Common myeloid progenitor, CD34-positive (primary cell): ENCODE results near the gene MRGPRF.

ENCODE experiments used
- CTCF ChIA-PET: fragments of 350-600 bp; sonication (Branson Sonifier 250); formaldehyde crosslinking; loops from one replicate; lab custom pipeline; 2021; ENCODE audit warnings: antibody characterized with exemption; lab: Charles Lee
- POLR2A ChIA-PET: fragments of 350-600 bp; sonication (Branson Sonifier 250); formaldehyde crosslinking; loops from one replicate; lab custom pipeline; 2021; ENCODE audit warnings: antibody characterized with exemption; lab: Charles Lee
- DNase-seq, 3 donors: peaks; one replicate each; pipeline versions ENCODE4 v3.0.0 to v3.0.0-alpha.2; 2013
- H3K27ac ChIP-seq, 2 experiments: 1 replicate in 1 of 2; 2 replicates in 1 of 2; pipeline ENCODE4 v1.7.0; 2013; ENCODE audit warnings: inconsistent platforms in 2 of 2, low read length in 2 of 2, mild to moderate bottlenecking in 2 of 2, low read depth in 1 of 2, moderate library complexity in 1 of 2; ENCODE audit not compliant: severe bottlenecking in 2 of 2, insufficient read depth in 1 of 2, poor library complexity in 1 of 2
- H3K27me3 ChIP-seq, 5 experiments: replicated peaks in 2 of 5; 1 replicate in 3 of 5; 2 replicates in 2 of 5; pipeline versions ENCODE4 v1.6.1 to v1.7.0; 2013; ENCODE audit warnings: low read length in 4 of 5, mild to moderate bottlenecking in 2 of 5, moderate library complexity in 2 of 5, inconsistent platforms in 1 of 5; ENCODE audit not compliant: insufficient read depth in 5 of 5, control insufficient read depth in 4 of 5
- H3K36me3 ChIP-seq, 4 experiments: 1 replicate in 2 of 4; 2 replicates in 2 of 4; pipeline versions ENCODE4 v1.6.1 to v1.7.0; 2013; ENCODE audit warnings: low read length in 3 of 4, control low read depth in 1 of 4, mild to moderate bottlenecking in 1 of 4; ENCODE audit not compliant: control insufficient read depth in 4 of 4, insufficient read depth in 4 of 4
- H3K4me1 ChIP-seq, 4 experiments: 1 replicate in 3 of 4; 2 replicates in 1 of 4; pipeline versions ENCODE4 v1.6.1 to v1.7.1; 2013; ENCODE audit warnings: low read length in 3 of 4, mild to moderate bottlenecking in 3 of 4, control low read depth in 1 of 4, inconsistent platforms in 1 of 4, moderate library complexity in 1 of 4; ENCODE audit not compliant: control insufficient read depth in 4 of 4, insufficient read depth in 4 of 4; ENCODE audit errors: control extremely low read depth in 1 of 4
- H3K4me3 ChIP-seq, 7 experiments: 1 replicate in 4 of 7; 2 replicates in 3 of 7; pipeline versions ENCODE4 v1.5.1 to v1.7.0; 2013; ENCODE audit warnings: mild to moderate bottlenecking in 7 of 7, low read length in 6 of 7, moderate library complexity in 6 of 7, inconsistent platforms in 2 of 7, low read depth in 2 of 7, control low read depth in 1 of 7; ENCODE audit not compliant: insufficient read depth in 4 of 7, control insufficient read depth in 1 of 7; ENCODE audit errors: extremely low read depth in 1 of 7
- H3K9me3 ChIP-seq, 5 experiments: 1 replicate in 4 of 5; 2 replicates in 1 of 5; pipeline versions ENCODE4 v1.6.1 to v1.7.1; 2013; ENCODE audit warnings: low read length in 4 of 5, mild to moderate bottlenecking in 2 of 5, inconsistent platforms in 1 of 5, low read depth in 1 of 5, moderate library complexity in 1 of 5; ENCODE audit not compliant: control insufficient read depth in 4 of 5, insufficient read depth in 2 of 5; ENCODE audit errors: control extremely low read depth in 1 of 5
- WGBS: methylation state at CpG from one replicate; pipeline ENCODE4 v1.1.5; 2013; ENCODE audit not compliant: insufficient coverage; 5-methylcytosine and 5-hydroxymethylcytosine counted together

The MRGPRF gene

DNA sequence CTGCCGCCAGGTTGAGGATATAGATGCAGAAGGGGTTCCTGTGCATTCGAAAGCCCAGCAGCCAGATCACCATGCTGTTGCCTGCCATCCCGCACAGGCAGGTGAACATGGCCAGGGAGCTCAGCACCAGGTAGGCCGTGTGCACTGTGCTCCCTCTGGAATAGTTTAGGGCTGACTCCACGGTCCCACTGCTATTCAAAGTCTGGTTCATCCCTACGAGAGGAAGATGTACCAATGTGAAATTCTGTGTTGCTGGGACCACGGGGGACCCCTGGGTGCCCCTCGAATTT is 32.3 kb downstream of the MRGPRF start, which contains the start of gene MRGPRD:
MRGPRD (minus strand) TSS at position 211 of the 290 bp plus-strand sequence; CDS start at position 211, 0 bp downstream.
- H3K36me3 ChIP-seq, result no peaks in the 10 kb centered on the region
- WGBS, result 91% methylated on average over 8 of the region's 8 CpGs
- CTCF ChIA-PET, result interaction anchor here (1.5 kb wide), 1 partner anchor 14 kb away, joined by 5 read pairs; no protein-coding TSS in a partner anchor
- POLR2A ChIA-PET, result interaction anchor here (0.8 kb wide), 1 partner anchor 20 kb away, joined by 3 read pairs; no protein-coding TSS in a partner anchor
- peaks cover 0 to 9% (median 5%) of the 10 kb centered on the region in 5 experiments for H3K27me3 ChIP-seq
- no peak within 1 kb of the TSS for H3K4me3 ChIP-seq
- H3K4me1 ChIP-seq, result peaks cover 0 to 11% (median 10%) of the 10 kb centered on the region in 4 experiments
- no peak within 1 kb of the TSS for H3K27ac ChIP-seq
- DNase-seq, result no peak
- peaks cover 0 to 8% (median 5%) of the 10 kb centered on the region in 5 experiments for H3K9me3 ChIP-seq

DNA sequence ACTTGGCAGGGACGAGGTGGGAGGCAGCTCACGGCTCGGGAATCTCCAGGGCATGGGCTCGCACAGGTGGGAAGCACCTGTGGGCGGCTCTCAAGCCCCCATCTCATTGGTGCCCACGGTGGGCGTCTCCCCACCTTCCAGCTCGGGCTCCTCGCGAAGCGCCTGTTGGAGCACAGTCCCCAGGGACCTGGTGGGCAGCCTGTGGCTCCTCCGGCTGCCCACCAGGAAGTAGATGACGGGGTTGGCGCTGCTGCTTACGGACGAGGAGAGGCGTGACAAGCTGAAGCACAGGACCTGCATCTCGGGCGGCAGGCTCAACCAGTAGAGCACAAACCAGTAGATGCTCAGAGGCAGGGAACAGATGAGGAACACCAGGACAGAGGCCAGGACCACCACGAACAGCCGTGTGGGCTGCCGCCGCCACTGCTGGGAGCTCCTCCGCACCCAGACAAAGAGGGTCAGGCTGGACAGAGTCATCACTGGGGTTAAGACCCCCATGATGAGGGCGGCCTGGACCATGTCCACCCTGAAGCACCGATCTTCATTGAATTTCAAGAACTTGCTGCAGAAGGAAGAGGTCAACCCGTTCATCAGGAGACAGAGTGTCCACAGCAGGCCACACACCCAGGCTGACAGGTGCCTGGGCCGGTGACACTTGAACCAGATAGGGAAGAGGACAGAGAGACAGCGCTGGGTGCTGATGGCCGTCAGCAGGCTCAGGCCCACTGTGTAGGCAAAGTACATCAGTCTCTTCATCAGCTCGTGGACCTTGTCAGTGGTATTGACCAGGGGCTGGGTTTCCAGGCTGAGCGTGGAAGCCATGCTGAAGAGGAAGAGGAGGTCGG is 32.9 kb downstream of the MRGPRF start:
- ChIA-PET CTCF (interaction anchor here (1.5 kb wide), 1 partner anchor 13 kb away, joined by 5 read pairs; no protein-coding TSS in a partner anchor), POLR2A (no interaction called here)
- Histone ChIP-seq H3K4me1 (peaks cover 0 to 11% (median 10%) of the 10 kb centered on the region in 4 experiments), H3K27me3 (peaks cover 0 to 9% (median 5%) of the 10 kb centered on the region in 5 experiments), H3K4me3 (no peak overlapping the region), H3K36me3 (no peaks in the 10 kb centered on the region), H3K9me3 (peaks cover 0 to 5% (median 4%) of the 10 kb centered on the region in 5 experiments), H3K27ac (no peak overlapping the region)
- 86% methylated on average over 31 of the region's 33 CpGs for WGBS
- no peak for DNase-seq

DNA sequence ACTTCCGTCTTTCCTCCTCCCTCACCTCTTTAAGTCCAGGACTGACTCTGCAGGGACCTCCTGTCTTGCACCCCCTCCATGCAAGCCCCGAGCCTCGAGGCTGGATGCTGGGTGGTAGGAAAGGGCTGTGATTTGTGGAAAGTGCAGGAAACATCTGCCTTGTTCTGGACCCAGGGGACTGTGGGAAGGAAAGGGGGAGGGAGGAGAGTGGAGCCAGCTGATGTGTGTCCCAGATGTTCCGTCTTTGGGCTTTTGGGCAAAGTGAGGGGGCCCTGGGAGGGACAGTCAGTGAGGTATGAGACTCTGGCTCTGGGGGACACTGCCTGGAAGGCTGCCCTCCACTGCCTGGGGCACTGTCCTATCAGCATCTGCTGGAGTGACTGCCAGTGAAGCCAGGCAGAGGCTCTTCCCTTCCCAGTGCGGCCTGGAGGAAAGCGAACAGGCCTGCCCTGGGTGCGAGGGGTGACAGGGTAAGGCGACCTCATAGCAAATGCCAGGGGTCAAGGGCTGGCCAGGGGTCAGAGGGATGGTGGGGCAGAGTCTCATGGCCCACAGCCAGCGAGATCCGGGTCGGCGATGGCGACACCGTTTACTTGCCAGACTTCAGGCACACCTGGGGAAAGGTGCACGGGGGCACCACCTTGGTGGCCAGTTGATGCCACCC is 34.0 kb downstream of the MRGPRF start:
- Histone ChIP-seq H3K27me3 (peaks cover 0 to 9% (median 5%) of the 10 kb centered on the region in 5 experiments), H3K4me1 (peaks cover 0 to 11% (median 10%) of the 10 kb centered on the region in 4 experiments), H3K36me3 (no peaks in the 10 kb centered on the region), H3K4me3 (no peak overlapping the region), H3K9me3 (peaks cover 0 to 5% (median 4%) of the 10 kb centered on the region in 5 experiments), H3K27ac (no peak overlapping the region)
- ChIA-PET CTCF (interaction anchor here (0.6 kb wide), 1 partner anchor 17 kb away, joined by 3 read pairs; no protein-coding TSS in a partner anchor), POLR2A (no interaction called here)
- DNase-seq, result peak in 2 of 3 donors; percentile 48 to 52
- WGBS, result 83% methylated on average over 8 of the region's 15 CpGs

DNA sequence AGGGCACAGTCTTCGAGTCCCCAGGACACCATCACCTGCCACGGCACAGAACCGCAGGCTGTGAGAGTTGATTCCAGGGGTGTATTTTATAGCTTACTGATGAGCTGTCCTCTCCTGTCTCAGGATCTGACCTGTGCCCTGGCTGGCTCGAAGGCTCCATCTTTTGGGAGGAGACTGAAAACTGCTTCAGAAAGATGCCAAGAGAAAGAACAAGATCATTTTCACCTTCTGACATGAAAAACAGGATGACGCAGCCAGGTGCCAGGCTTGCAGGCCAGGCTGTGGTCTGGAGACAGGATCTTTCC is 34.5 kb downstream of the MRGPRF start:
- POLR2A ChIA-PET, result no interaction called here

DNA sequence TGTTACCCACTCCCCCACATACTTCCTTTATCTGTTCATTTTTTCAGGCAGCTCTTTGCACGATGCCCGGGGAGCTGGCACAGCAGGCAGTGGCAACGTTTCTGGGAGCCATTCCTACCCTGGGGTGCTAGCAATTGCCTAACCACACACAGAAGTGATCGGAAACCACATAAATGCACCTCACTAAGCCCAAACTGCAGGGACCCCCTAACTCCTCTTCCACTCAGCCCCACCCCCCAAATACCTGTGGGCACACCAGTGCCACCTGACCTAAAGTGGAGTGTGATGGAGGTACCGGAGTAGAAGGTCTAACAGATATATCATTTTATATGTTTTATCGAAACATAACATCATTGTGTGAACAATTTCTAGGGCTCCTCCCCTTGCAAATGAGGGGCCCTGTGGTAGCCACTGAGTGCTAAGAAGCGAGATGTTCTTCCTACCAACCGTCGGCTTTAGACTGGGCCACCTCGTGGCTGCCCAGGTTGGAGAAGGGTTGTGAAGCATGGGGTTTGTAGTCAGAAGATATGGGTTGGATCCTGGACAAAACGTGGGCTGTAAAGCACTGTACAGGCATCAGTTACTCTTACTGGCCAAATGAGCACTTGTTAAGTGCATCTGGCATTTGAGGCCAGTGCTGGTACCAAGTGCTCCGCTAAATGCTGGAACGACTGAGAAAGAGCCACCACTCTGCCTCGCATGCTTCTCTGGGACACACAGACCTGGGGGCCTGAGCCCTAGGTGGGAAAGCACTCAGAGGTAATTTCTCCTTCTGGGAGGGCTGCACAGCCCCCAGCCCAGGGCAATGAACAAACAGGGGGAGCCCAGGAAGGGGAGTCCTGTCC is 35.0 kb downstream of the MRGPRF start:
- no peak for DNase-seq
- H3K4me1 ChIP-seq, result peaks cover 0 to 11% (median 10%) of the 10 kb centered on the region in 4 experiments
- H3K9me3 ChIP-seq, result peaks cover 0 to 5% (median 4%) of the 10 kb centered on the region in 5 experiments
- H3K4me3 ChIP-seq, result peak overlapping the region in 1 of 7 experiments; percentile 11
- WGBS, result 69% methylated on average over 12 of the region's 14 CpGs
- no peaks in the 10 kb centered on the region for H3K36me3 ChIP-seq
- H3K27ac ChIP-seq, result no peak overlapping the region
- H3K27me3 ChIP-seq, result peaks cover 0 to 9% (median 5%) of the 10 kb centered on the region in 5 experiments
- ChIA-PET POLR2A (no interaction called here), CTCF (interaction anchor here (1.3 kb wide), 1 partner anchor 12 kb away, joined by 5 read pairs; no protein-coding TSS in a partner anchor)

More for the DNA sequence above, 34.5 kb downstream of the MRGPRF start:
- Histone ChIP-seq H3K27ac (no peak overlapping the region), H3K9me3 (peaks cover 0 to 5% (median 4%) of the 10 kb centered on the region in 5 experiments), H3K36me3 (no peaks in the 10 kb centered on the region), H3K4me3 (peak overlapping the region in 1 of 7 experiments; percentile 11), H3K4me1 (peaks cover 0 to 11% (median 10%) of the 10 kb centered on the region in 4 experiments), H3K27me3 (peaks cover 0 to 9% (median 5%) of the 10 kb centered on the region in 5 experiments)
- no peak for DNase-seq
- WGBS, result 56% methylated on average over 5 of the region's 5 CpGs
- CTCF ChIA-PET, result interaction anchor here (0.6 kb wide), 1 partner anchor 16 kb away, joined by 3 read pairs; no protein-coding TSS in a partner anchor

DNA sequence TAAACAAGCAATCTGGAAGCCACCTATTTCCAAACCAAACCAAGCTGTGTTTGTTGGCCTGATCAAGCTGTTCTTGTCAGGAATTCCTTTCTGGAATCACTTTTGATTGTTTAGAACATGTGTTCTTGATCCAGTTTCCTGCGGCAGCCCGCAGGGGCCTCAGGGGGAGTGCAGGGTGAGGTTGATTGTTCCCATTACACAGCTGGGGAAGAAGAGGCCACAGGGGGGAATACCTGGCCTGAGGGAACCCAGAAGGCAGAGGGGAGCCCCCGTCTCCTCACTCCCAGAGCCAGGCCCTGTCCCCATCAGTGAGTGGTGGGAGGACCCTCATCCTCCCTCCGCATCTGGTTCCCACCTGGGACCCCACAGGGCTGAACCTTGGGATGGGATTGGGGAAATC is 36.5 kb downstream of the MRGPRF start:
- POLR2A ChIA-PET, result no interaction called here

More for the DNA sequence above, 36.5 kb downstream of the MRGPRF start:
- 100% methylated on average over 2 of the region's 4 CpGs for WGBS
- no peak overlapping the region for H3K27ac ChIP-seq
- H3K9me3 ChIP-seq, result no peaks in the 10 kb centered on the region
- peaks cover 0 to 9% (median 4%) of the 10 kb centered on the region in 5 experiments for H3K27me3 ChIP-seq
- no peaks in the 10 kb centered on the region for H3K36me3 ChIP-seq
- peaks cover 0 to 11% (median 10%) of the 10 kb centered on the region in 4 experiments for H3K4me1 ChIP-seq
- DNase-seq, result no peak
- H3K4me3 ChIP-seq, result no peak overlapping the region
- CTCF ChIA-PET, result interaction anchor here (0.8 to 1.3 kb wide), 2 partner anchors 10 to 21 kb away, joined by 4 to 5 read pairs; no protein-coding TSS in a partner anchor
